ENCODE results near the gene ACSS1. TPM values are rescaled to one million over a fixed set of nuclear protein-coding genes. Genes with fewer than 3 reads are reported as not detected.

The ACSS1 gene
- total RNA-seq, 2 experiments from 2014 or later: 8.5 to 10.7 TPM

DNA sequence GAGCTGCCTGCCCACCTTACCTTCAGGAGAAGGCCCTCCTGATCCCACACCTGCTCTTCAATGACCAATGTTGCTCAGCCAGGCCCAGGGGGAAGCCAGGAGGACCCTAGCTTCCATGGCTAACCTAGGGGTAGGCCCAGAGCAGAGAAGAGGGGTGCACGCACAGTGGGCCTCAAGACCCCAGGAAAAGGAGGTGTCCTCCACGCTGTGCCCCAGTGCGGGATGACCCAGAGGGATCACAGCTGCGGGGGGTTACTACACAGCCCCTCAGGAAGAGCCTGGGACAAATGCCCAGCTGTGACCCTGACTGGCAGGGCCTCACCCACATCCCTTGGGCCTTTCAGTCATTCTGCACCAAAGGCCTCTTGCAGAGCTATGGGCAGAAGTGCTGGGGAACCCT, 33.8 kb downstream of the ACSS1 start:
- no peak overlapping the region for H3K4me3 Mint-ChIP-seq
- intact Hi-C loops (cut with DNase I, micrococcal nuclease): no loop called here

DNA sequence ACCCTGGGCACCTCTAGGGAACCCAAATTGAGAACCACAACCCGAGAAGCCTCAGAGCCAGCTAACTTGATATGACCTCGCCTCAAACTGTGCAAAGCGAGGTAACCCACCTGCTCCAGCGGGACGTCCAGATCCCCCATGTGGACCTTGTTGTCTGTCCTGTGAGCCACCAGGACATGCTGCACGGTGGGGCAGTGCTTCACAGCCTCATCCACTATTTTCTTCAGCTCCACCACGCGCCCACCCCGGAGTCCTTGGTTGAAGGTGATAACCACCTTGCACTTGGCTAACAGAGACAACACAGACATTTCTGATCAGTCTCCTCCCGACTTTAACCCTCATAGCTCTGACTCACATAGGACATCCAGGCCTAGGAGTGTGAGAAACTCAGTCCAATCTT, 34.6 kb downstream of the ACSS1 start:
- DNase-seq (no peak), ATAC-seq (no peak)
- Mint-ChIP-seq H3K27ac (no peak overlapping the region), H3K4me3 (no peak overlapping the region), H3K9me3 (ENCODE audit: low read depth) (no peaks in the 10 kb centered on the region), H3K4me1 (peaks cover 4% of the 10 kb centered on the region), H3K36me3 (ENCODE audit: low read depth) (peaks cover 3% of the 10 kb centered on the region), H3K27me3 (no peaks in the 10 kb centered on the region)
- ChIA-PET CTCF (interaction anchor here (0.9 to 1.6 kb wide), 3 partner anchors 19 to 157 kb away, joined by 3 to 4 read pairs (median 3); no protein-coding TSS in a partner anchor), POLR2A (no interaction called here)
- intact Hi-C loops (cut with DNase I, micrococcal nuclease): no loop called here

More for the DNA sequence above, 33.8 kb downstream of the ACSS1 start:
- Mint-ChIP-seq H3K4me1 (peaks cover 4% of the 10 kb centered on the region), H3K36me3 (ENCODE audit: low read depth) (peaks cover 3% of the 10 kb centered on the region), H3K9me3 (ENCODE audit: low read depth) (no peaks in the 10 kb centered on the region), H3K27me3 (no peaks in the 10 kb centered on the region), H3K27ac (no peak overlapping the region)
- no peak for DNase-seq
- CTCF ChIA-PET: interaction anchor here (0.9 to 1.5 kb wide), 4 partner anchors 15 to 156 kb away, joined by 3 to 4 read pairs (median 3); no protein-coding TSS in a partner anchor
- no peak for ATAC-seq
- POLR2A ChIA-PET: no interaction called here

DNA sequence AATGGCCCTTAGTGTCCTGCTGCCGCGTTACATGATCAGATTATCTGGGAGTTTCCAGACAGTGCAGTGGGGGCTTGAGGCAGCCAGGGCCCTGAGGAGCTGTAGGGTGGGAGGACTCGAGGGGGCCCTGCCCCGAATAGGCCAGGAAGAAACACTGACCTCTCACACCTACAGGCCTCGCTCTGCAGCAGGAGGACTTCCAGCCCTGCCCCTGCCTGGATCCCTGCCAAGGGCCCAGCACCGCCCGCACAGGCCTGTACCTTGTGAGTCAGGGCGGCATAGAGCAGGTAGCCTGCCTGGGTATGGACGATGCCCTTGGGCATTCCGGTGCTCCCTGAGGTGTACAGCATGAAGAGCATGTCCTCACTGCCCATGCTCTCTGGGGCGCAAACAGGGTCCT, 35.3 kb downstream of the ACSS1 start:
- Mint-ChIP-seq H3K36me3 (ENCODE audit: low read depth) (peaks cover 3% of the 10 kb centered on the region), H3K27ac (no peak overlapping the region), H3K27me3 (no peaks in the 10 kb centered on the region), H3K4me3 (no peak overlapping the region), H3K4me1 (peaks cover 4% of the 10 kb centered on the region), H3K9me3 (ENCODE audit: low read depth) (no peaks in the 10 kb centered on the region)
- ATAC-seq (no peak), DNase-seq (no peak)
- ChIA-PET CTCF (interaction anchor here (1.2 to 1.6 kb wide), 2 partner anchors 18 to 137 kb away, joined by 3 read pairs; no protein-coding TSS in a partner anchor), POLR2A (no interaction called here)
- intact Hi-C loops (cut with DNase I, micrococcal nuclease): no loop called here

DNA sequence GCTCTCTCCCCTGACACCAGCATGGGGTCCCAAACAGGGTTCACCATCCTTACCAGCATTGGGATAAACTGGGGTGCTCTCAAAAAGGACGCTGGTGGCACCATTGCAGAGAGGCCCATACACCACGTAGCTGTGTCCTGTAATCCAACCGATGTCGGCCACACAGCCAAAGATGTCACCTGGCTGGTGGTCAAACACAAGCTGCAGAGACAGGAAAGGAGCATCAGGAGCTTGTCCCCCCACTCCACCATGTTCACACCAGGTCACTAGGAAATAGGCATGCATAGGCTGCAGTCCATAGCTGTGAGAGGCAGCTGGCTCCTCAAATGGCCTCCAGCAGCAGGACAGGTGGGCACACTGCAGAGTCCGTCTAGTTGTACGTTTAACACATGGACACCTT, 36.6 kb downstream of the ACSS1 start:
- intact Hi-C loops (cut with DNase I, micrococcal nuclease): no loop called here
- ATAC-seq: no peak
- Mint-ChIP-seq H3K4me3 (no peak overlapping the region), H3K36me3 (ENCODE audit: low read depth) (peaks cover 3% of the 10 kb centered on the region), H3K27me3 (no peaks in the 10 kb centered on the region), H3K4me1 (peaks cover 4% of the 10 kb centered on the region), H3K27ac (no peak overlapping the region), H3K9me3 (ENCODE audit: low read depth) (no peaks in the 10 kb centered on the region)
- POLR2A ChIA-PET: no interaction called here
- CTCF ChIA-PET: interaction anchor here (1.2 kb wide), 1 partner anchor 139 kb away, joined by 3 read pairs; no protein-coding TSS in a partner anchor
- no peak for DNase-seq

DNA sequence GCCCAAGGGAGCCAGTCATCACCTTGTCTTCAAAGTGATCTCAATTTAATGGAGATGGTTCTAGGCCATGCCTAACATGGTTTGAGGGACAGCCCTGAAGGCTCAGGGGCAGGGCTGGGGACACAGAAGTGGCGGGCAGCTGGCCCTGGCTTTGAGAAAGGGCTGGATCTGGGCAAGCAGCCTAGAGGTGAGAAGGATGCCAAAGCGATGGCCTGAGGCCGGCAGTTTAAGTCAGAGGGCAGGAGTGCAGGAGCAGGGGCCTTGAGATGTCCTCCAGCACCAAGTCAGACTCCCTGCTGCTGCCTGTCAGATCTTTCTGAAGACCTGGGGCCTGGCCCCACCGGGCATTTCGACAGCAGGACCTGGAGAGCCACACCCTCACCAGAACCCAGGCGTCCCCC, 37.0 kb downstream of the ACSS1 start:
- H3K36me3 Mint-ChIP-seq (ENCODE audit: low read depth): peaks cover 3% of the 10 kb centered on the region
- intact Hi-C loops (cut with DNase I, micrococcal nuclease): no loop called here
- no peak overlapping the region for H3K4me3 Mint-ChIP-seq
- POLR2A ChIA-PET: no interaction called here
- H3K27ac Mint-ChIP-seq: no peak overlapping the region
- no peak for ATAC-seq
- H3K27me3 Mint-ChIP-seq: no peaks in the 10 kb centered on the region
- peaks cover 4% of the 10 kb centered on the region for H3K4me1 Mint-ChIP-seq
- no peak for DNase-seq
- CTCF ChIA-PET: no interaction called here
- no peaks in the 10 kb centered on the region for H3K9me3 Mint-ChIP-seq (ENCODE audit: low read depth)

DNA sequence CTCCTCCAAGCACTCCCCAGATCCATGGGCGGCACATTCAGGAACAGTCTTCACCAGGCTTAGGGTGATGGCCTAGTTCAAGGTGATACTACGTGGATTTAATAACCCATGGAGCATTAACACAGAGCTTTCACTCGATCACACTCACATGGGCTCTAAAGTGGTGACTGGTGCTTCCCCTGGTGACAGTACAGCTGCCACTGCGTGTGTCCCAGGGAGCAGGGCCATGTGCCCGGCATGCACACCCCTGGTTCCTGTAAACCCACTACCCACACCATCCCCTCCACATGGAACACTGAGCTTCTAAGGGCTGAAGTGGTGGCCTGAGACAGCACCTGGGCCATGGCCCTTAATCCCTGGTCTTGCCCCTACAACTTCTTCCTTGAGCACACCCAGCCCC, 37.6 kb downstream of the ACSS1 start:
- peaks cover 4% of the 10 kb centered on the region for H3K4me1 Mint-ChIP-seq
- ATAC-seq (no peak), DNase-seq (no peak)
- H3K27ac Mint-ChIP-seq: no peak overlapping the region
- ChIA-PET CTCF (no interaction called here), POLR2A (no interaction called here)
- no peaks in the 10 kb centered on the region for H3K9me3 Mint-ChIP-seq (ENCODE audit: low read depth)
- H3K36me3 Mint-ChIP-seq (ENCODE audit: low read depth): peaks cover 3% of the 10 kb centered on the region
- no peaks in the 10 kb centered on the region for H3K27me3 Mint-ChIP-seq
- intact Hi-C loops (cut with DNase I, micrococcal nuclease): no loop called here
- no peak overlapping the region for H3K4me3 Mint-ChIP-seq

DNA sequence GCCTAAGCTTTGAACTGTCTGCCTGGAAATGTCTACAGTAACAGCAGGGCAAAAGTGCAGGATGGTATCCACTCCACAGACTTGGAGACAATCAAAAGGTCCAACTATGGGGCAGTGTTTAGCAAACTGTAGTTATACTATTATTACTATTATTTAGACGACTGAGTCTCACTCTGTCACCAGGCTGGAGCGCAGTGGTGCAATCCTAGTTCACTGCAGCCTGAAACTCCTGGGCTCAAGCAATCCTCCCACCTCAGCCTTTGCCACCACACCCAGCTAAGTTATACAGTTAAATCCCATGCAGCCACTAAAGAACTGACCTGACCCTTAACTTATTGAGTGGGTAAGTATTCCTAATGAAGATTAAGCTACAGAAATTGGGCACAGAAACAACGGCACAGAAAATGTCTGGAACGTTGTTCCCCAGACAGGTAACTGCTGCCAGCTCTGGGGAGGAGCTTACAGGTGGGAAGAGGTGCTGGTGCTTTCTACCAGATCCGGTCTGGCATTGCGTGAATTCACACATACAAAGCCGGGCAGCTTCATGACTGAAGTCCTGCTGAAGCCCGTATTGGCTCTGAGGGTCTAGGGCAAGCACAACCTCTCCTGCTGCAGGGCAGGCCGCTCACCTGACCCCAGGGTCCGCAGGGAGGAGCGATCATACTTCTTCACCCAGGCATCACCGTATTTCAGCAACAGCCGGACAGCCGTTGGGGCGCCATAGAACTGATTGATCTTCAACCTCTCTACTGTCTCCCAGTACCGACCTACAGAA, 38.4 kb downstream of the ACSS1 start:
- peaks cover 4% of the 10 kb centered on the region for H3K4me1 Mint-ChIP-seq
- ATAC-seq (no peak), DNase-seq (no peak)
- no peak overlapping the region for H3K27ac Mint-ChIP-seq
- no peaks in the 10 kb centered on the region for H3K27me3 Mint-ChIP-seq
- H3K36me3 Mint-ChIP-seq (ENCODE audit: low read depth): peaks cover 3% of the 10 kb centered on the region
- ChIA-PET POLR2A (no interaction called here), CTCF (interaction anchor here (0.7 kb wide), 1 partner anchor 41 kb away, joined by 3 read pairs; no protein-coding TSS in a partner anchor)
- intact Hi-C loops (cut with DNase I, micrococcal nuclease): no loop called here
- no peaks in the 10 kb centered on the region for H3K9me3 Mint-ChIP-seq (ENCODE audit: low read depth)
- H3K4me3 Mint-ChIP-seq: no peak overlapping the region

DNA sequence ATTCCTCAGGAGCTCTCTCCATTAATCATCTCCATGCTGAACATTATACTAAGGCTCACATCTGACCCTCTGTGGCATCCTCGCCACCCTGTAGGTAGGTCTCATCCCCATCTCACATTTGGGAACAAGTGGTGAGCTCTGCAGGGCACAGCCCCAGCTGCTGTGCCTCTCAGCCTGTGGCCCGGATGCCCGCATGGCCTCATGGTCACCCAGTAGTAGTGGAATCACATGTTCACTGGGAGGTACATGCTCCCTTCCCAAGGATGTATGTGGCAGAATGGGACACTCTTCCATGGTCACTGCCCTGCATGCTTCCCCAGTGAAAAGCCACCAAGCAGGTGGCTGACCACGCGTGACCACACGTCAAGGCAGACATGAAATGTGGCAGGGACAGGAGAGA, 39.1 kb downstream of the ACSS1 start:
- Mint-ChIP-seq H3K4me3 (no peak overlapping the region), H3K27me3 (no peaks in the 10 kb centered on the region), H3K36me3 (ENCODE audit: low read depth) (peaks cover 3% of the 10 kb centered on the region), H3K4me1 (peaks cover 4% of the 10 kb centered on the region), H3K9me3 (ENCODE audit: low read depth) (no peaks in the 10 kb centered on the region), H3K27ac (no peak overlapping the region)
- intact Hi-C loops (cut with DNase I, micrococcal nuclease): no loop called here
- no peak for ATAC-seq
- CTCF ChIA-PET: no interaction called here
- POLR2A ChIA-PET: no interaction called here
- no peak for DNase-seq

DNA sequence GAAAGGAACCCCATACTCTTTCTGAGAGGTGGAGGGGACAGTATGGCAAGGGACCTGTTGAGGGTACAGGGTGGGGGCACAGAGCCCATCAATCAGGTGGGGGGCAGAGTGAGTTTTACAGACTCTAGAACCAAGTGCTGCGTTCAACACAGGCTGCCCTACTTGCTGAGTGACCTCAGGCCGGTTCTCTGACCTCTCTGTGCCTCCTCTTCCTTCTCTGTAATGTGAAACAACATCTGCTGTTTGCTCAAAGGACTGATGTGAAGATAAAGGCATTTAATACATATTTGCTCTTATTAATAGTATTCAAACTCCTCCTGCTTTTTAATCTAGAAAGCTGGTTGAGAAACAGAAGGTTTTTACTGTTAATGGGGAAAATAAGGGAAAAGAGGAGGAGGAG, 39.5 kb downstream of the ACSS1 start:
- Mint-ChIP-seq H3K36me3 (ENCODE audit: low read depth) (peaks cover 3% of the 10 kb centered on the region), H3K27me3 (no peaks in the 10 kb centered on the region), H3K27ac (no peak overlapping the region), H3K9me3 (ENCODE audit: low read depth) (no peaks in the 10 kb centered on the region), H3K4me3 (no peak overlapping the region), H3K4me1 (peaks cover 1% of the 10 kb centered on the region)
- ChIA-PET POLR2A (no interaction called here), CTCF (no interaction called here)
- intact Hi-C loops (cut with DNase I, micrococcal nuclease): no loop called here
- DNase-seq (no peak), ATAC-seq (no peak)

DNA sequence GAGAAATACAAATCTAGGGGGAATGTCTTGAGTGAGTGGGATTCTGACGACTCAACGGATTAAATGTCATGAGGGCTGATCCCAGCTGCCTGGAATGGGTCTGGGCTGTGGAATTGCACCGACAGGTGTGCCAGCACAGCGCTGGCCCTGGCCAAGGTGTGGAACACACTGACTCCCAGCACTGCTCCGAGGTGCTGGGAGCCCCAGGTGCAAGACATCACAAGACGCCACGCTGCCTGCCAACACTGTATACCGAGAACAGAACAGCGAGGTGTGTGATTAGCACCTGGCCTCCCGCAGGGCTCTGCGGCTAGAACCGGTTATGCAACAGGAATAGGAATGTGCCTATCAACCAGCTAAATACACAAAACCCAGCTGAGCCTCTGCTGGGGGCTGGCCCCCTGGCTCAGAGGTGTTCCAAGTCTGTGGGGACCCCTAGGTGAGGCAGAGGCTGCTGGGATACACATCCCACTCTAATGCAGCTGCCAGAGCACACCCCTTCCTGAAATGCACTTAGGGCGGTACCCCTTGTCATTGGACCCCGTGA, 40.6 kb downstream of the ACSS1 start:
- Mint-ChIP-seq H3K4me3 (no peak overlapping the region), H3K4me1 (no peaks in the 10 kb centered on the region), H3K27ac (no peak overlapping the region), H3K9me3 (ENCODE audit: low read depth) (no peaks in the 10 kb centered on the region), H3K36me3 (ENCODE audit: low read depth) (peaks cover 3% of the 10 kb centered on the region), H3K27me3 (no peaks in the 10 kb centered on the region)
- intact Hi-C loops (cut with DNase I, micrococcal nuclease): no loop called here
- ChIA-PET CTCF (interaction anchor here (0.6 to 1.2 kb wide), 4 partner anchors 19 to 162 kb away, joined by 3 to 4 read pairs (median 3); no protein-coding TSS in a partner anchor), POLR2A (no interaction called here)
- ATAC-seq: no peak
- DNase-seq: no peak

DNA sequence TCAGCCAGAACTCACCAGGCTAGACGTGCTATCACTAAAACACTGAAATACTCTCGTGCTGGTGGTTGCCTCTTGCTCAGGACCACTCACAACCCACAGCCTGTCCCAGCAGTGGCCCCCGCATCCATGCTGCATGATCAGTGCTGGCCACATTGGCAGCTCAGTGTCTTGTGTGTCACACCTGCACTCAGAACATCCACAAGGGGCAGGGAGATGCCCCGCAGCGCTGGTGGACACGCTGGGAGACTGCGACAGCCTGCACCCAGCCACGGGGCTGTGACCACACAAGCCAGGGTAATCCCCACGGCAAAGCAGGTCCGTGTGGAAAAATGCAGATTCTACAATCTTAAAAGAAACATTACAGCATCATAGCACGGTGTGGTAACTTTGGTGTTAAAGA, 41.5 kb downstream of the ACSS1 start:
- H3K36me3 Mint-ChIP-seq (ENCODE audit: low read depth): peaks cover 3% of the 10 kb centered on the region
- POLR2A ChIA-PET: no interaction called here
- H3K27me3 Mint-ChIP-seq: no peaks in the 10 kb centered on the region
- H3K27ac Mint-ChIP-seq: no peak overlapping the region
- H3K9me3 Mint-ChIP-seq (ENCODE audit: low read depth): no peaks in the 10 kb centered on the region
- DNase-seq (no peak), ATAC-seq (no peak)
- CTCF ChIA-PET: interaction anchor here (0.7 to 1.2 kb wide), 3 partner anchors 20 to 55 kb away, joined by 3 read pairs; no protein-coding TSS in a partner anchor
- no peaks in the 10 kb centered on the region for H3K4me1 Mint-ChIP-seq
- no peak overlapping the region for H3K4me3 Mint-ChIP-seq
- intact Hi-C loops (cut with DNase I, micrococcal nuclease): no loop called here

DNA sequence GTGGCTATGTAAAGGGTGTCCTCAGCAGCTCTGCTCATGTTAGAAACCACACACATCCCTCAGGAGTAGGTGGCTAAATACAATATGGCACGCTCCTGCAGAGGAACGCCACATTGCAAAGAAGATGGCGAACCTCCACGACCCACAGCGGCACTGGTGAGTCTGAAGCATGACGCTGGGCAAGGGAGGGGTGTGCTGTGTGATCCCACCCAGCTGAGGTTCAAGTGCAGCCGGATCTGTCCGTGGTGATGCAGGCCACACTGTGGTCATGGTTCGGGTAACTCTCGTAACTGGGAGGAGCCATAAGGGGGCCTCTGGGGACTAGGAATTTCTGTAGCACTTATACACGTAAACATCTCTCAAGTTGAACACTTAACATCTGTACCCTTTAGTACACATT, 42.0 kb downstream of the ACSS1 start:
- Mint-ChIP-seq H3K4me1 (no peaks in the 10 kb centered on the region), H3K36me3 (ENCODE audit: low read depth) (peaks cover 3% of the 10 kb centered on the region), H3K4me3 (no peak overlapping the region), H3K9me3 (ENCODE audit: low read depth) (no peaks in the 10 kb centered on the region), H3K27me3 (no peaks in the 10 kb centered on the region), H3K27ac (no peak overlapping the region)
- DNase-seq (no peak), ATAC-seq (no peak)
- ChIA-PET POLR2A (no interaction called here), CTCF (interaction anchor here (1.2 kb wide), 1 partner anchor 21 kb away, joined by 3 read pairs; no protein-coding TSS in a partner anchor)
- intact Hi-C loops (cut with DNase I, micrococcal nuclease): no loop called here
